Measurements from ENCODE around the gene FRY. TPM values are rescaled to one million over a fixed set of nuclear protein-coding genes. Genes with fewer than 3 reads are reported as not detected.

The FRY gene
- total and polyA plus RNA-seq, 2 donors (not counting 1 experiment from before 2014, with no cell fraction given) = 2.3 to 6.3 TPM

- Mint-ChIP-seq H3K4me1 (no peaks in the 10 kb centered on the region), H3K27me3 (no peaks in the 10 kb centered on the region), H3K27ac (no peak overlapping the region), H3K4me3 (no peak overlapping the region), H3K9me3 (ENCODE audit: insufficient read depth) (no peaks in the 10 kb centered on the region)
- intact Hi-C loops (cut with micrococcal nuclease) = no loop called here
- Histone ChIP-seq H3K4me3 (ENCODE audit: control extremely low read depth in 1 of 5, extremely low read depth in 1 of 5, insufficient read depth in 1 of 5, low read depth in 2 of 5, low read length in 4 of 5) (no peak overlapping the region), H4K20me1 (ENCODE audit: control insufficient read depth, insufficient read depth, low read length, poor library complexity, severe bottlenecking) (no peaks in the 10 kb centered on the region), H3K27ac (ENCODE audit: low read length in 2 of 2) (no peak overlapping the region), H3K4me1 (ENCODE audit: control insufficient read depth in 2 of 2, insufficient read depth in 2 of 2, low read length in 2 of 2) (no peaks in the 10 kb centered on the region), H3K9ac (ENCODE audit: low read length) (no peak overlapping the region), H3K9me3 (ENCODE audit: control extremely low read depth in 1 of 3, control insufficient read depth in 2 of 3, insufficient read depth in 1 of 3, low read length in 2 of 3) (no peaks in the 10 kb centered on the region), H3K27me3 (replicated peaks in 1 of 4; ENCODE audit: control extremely low read depth in 1 of 4, control insufficient read depth in 3 of 4, insufficient read depth in 4 of 4, low read length in 3 of 4) (no peaks in the 10 kb centered on the region), H2AFZ (ENCODE audit: insufficient read depth, low read depth, low read length, poor library complexity, severe bottlenecking) (no peak overlapping the region), H3K79me2 (ENCODE audit: control insufficient read depth, insufficient read depth, low read length) (no peaks in the 10 kb centered on the region), H3K36me3 (replicated peaks in 1 of 2; ENCODE audit: control extremely low read depth in 1 of 2, control insufficient read depth in 1 of 2, extremely low read depth in 1 of 2, insufficient read depth in 2 of 2, low read length in 1 of 2) (no peaks in the 10 kb centered on the region), H3K4me2 (replicated peaks; ENCODE audit: low read depth, low read length, poor library complexity, severe bottlenecking) (no peak overlapping the region)
- ATAC-seq (ENCODE audit: low read depth) (no peak), DNase-seq (no peak)
- no CpG with 5 or more reads among the region's 5 CpGs for WGBS (ENCODE audit: insufficient coverage)
- ChIA-PET POLR2A (no interaction called here), CTCF (interaction anchor here (0.6 to 1.3 kb wide), 5 partner anchors 11 to 390 kb away, joined by 3 to 4 read pairs (median 3); no protein-coding TSS in a partner anchor)
- TF ChIP-seq CTCF (IDR thresholded peaks at IDR 0.05) = no peak
- TF ChIP-seq EZH2 (IDR thresholded peaks at IDR 0.05; ENCODE audit: borderline replicate concordance, insufficient read depth, low read depth, low read length, poor library complexity, severe bottlenecking) = no peak
Measured at GRCh38 chr13:32245555-32245954, 214.0 kb downstream of the FRY start.

GRCh38 chr13:32246468-32246867, 214.9 kb downstream of the FRY start:
- H3K79me2 ChIP-seq (ENCODE audit: control insufficient read depth, insufficient read depth, low read length) = no peaks in the 10 kb centered on the region
- CTCF ChIA-PET = interaction anchor here (0.8 to 1.8 kb wide), 8 partner anchors 10 to 336 kb away, joined by 3 to 5 read pairs (median 3); no protein-coding TSS in a partner anchor
- DNase-seq = peak; percentile 46

More at GRCh38 chr13:32246468-32246867, 214.9 kb downstream of the FRY start:
- H3K27me3 ChIP-seq (replicated peaks in 1 of 4; ENCODE audit: control extremely low read depth in 1 of 4, control insufficient read depth in 3 of 4, insufficient read depth in 4 of 4, low read length in 3 of 4) = no peaks in the 10 kb centered on the region
- Mint-ChIP-seq H3K27ac (no peak overlapping the region), H3K9me3 (ENCODE audit: insufficient read depth) (no peaks in the 10 kb centered on the region), H3K4me1 (no peaks in the 10 kb centered on the region), H3K4me3 (no peak overlapping the region), H3K27me3 (no peaks in the 10 kb centered on the region)
- WGBS (ENCODE audit: insufficient coverage) = 100% methylated on average over 2 of the region's 2 CpGs
- no peaks in the 10 kb centered on the region for H3K4me1 ChIP-seq (ENCODE audit: control insufficient read depth in 2 of 2, insufficient read depth in 2 of 2, low read length in 2 of 2)
- H3K9me3 ChIP-seq (ENCODE audit: control extremely low read depth in 1 of 3, control insufficient read depth in 2 of 3, insufficient read depth in 1 of 3, low read length in 2 of 3) = no peaks in the 10 kb centered on the region
- no peak overlapping the region for H3K4me3 ChIP-seq (ENCODE audit: control extremely low read depth in 1 of 5, extremely low read depth in 1 of 5, insufficient read depth in 1 of 5, low read depth in 2 of 5, low read length in 4 of 5)
- H2AFZ ChIP-seq (ENCODE audit: insufficient read depth, low read depth, low read length, poor library complexity, severe bottlenecking) = no peak overlapping the region
- TF ChIP-seq EZH2 (IDR thresholded peaks at IDR 0.05; ENCODE audit: borderline replicate concordance, insufficient read depth, low read depth, low read length, poor library complexity, severe bottlenecking) (no peak), CTCF (IDR thresholded peaks at IDR 0.05) (peak; percentile 58)
- H3K4me2 ChIP-seq (replicated peaks; ENCODE audit: low read depth, low read length, poor library complexity, severe bottlenecking) = no peak overlapping the region
- H3K27ac ChIP-seq (ENCODE audit: low read length in 2 of 2) = no peak overlapping the region
- POLR2A ChIA-PET = no interaction called here
- H3K9ac ChIP-seq (ENCODE audit: low read length) = no peak overlapping the region
- H3K36me3 ChIP-seq (replicated peaks in 1 of 2; ENCODE audit: control extremely low read depth in 1 of 2, control insufficient read depth in 1 of 2, extremely low read depth in 1 of 2, insufficient read depth in 2 of 2, low read length in 1 of 2) = no peaks in the 10 kb centered on the region
- no peaks in the 10 kb centered on the region for H4K20me1 ChIP-seq (ENCODE audit: control insufficient read depth, insufficient read depth, low read length, poor library complexity, severe bottlenecking)
- ATAC-seq (ENCODE audit: low read depth) = peak; percentile 53
- intact Hi-C loops (cut with micrococcal nuclease) = loop anchor here (2.0 kb wide), 1 partner anchor 196 kb away; no protein-coding TSS in a partner anchor

Measured in B cell (primary cell).